Transverse colon (tissue), 3 donors: Measurements from ENCODE around the gene TRMT2A.

ENCODE experiments used
- CTCF ChIP-seq, 5 experiments: fragments of 200-600 bp in 3 of 5; fragments of 450-650 bp in 2 of 5; sonication (generic) in 3 of 5; IDR thresholded peaks; 1 replicate in 2 of 5; 2 replicates in 3 of 5; pipeline ENCODE4 v1.5.1; 2016 to 2017; ENCODE audit warnings: antibody characterized with exemption in 5 of 5, inconsistent platforms in 3 of 5, mild to moderate bottlenecking in 2 of 5, moderate library complexity in 1 of 5
- EP300 ChIP-seq: sonication (generic); formaldehyde crosslinking; IDR thresholded peaks from one replicate; pipeline ENCODE4 v1.6.1; 2017; ENCODE audit warnings: antibody characterized with exemption, low read depth

GRCh38 chr22:20114506-20115475 is 2.2 kb downstream of the TRMT2A start:
- no peak for TF ChIP-seq EP300
- no peak for TF ChIP-seq CTCF (IDR thresholded peaks at IDR 0.05)
